RWPE2 (cell line): ENCODE data around the gene RELA.
A peak's percentile ranks its signal among the peaks of the same experiment; 100 is the strongest.

ENCODE experiments used
- ATAC-seq: fragments of 200-7000 bp; cut with Tn5 transposase; 3 replicates; pipeline ENCODE4 v1.9.1; 2021; ENCODE audit warnings: low read depth
- DNase-seq: peaks from one replicate; pipeline ENCODE4 v3.0.0-alpha.2; 2020; ENCODE audit warnings: low spot score
- H3K27ac ChIP-seq: fragments of 450-650 bp; 2 replicates; pipeline ENCODE4 v1.5.1; 2017; ENCODE audit warnings: mild to moderate bottlenecking; ENCODE audit not compliant: poor library complexity, severe bottlenecking
- H3K27me3 ChIP-seq: fragments of 250-450 bp; sonication (Bioruptor Pico); 2 replicates; pipeline ENCODE4 v1.5.1; 2021; ENCODE audit warnings: mild to moderate bottlenecking, moderate library complexity; ENCODE audit not compliant: insufficient read depth, poor library complexity, severe bottlenecking
- H3K36me3 ChIP-seq: fragments of 250-450 bp; sonication (Bioruptor Pico); 2 replicates; pipeline ENCODE4 v1.5.1; 2020; ENCODE audit warnings: low read depth, mild to moderate bottlenecking, moderate library complexity
- H3K4me1 ChIP-seq: fragments of 250-450 bp; sonication (Bioruptor Pico); 2 replicates; pipeline ENCODE4 v1.5.1; 2021; ENCODE audit warnings: mild to moderate bottlenecking, moderate library complexity; ENCODE audit not compliant: insufficient read depth, poor library complexity, severe bottlenecking
- H3K4me3 ChIP-seq: fragments of 250-450 bp; sonication (Bioruptor Pico); 2 replicates; pipeline ENCODE4 v1.5.1; 2021; ENCODE audit warnings: mild to moderate bottlenecking, moderate library complexity; ENCODE audit not compliant: severe bottlenecking
- H3K9me3 ChIP-seq: fragments of 250-450 bp; sonication (Bioruptor Pico); 2 replicates; pipeline ENCODE4 v1.5.1; 2021; ENCODE audit warnings: mild to moderate bottlenecking, moderate library complexity; ENCODE audit not compliant: severe bottlenecking
- TF ChIP-seq, protein P1 (sequence below): fragments of 450-650 bp; IDR thresholded peaks from one replicate; pipeline ENCODE4 v1.5.1; 2017; ENCODE audit warnings: mild to moderate bottlenecking, moderate library complexity; ENCODE audit not compliant: poor library complexity, severe bottlenecking

RELA gene

DNA sequence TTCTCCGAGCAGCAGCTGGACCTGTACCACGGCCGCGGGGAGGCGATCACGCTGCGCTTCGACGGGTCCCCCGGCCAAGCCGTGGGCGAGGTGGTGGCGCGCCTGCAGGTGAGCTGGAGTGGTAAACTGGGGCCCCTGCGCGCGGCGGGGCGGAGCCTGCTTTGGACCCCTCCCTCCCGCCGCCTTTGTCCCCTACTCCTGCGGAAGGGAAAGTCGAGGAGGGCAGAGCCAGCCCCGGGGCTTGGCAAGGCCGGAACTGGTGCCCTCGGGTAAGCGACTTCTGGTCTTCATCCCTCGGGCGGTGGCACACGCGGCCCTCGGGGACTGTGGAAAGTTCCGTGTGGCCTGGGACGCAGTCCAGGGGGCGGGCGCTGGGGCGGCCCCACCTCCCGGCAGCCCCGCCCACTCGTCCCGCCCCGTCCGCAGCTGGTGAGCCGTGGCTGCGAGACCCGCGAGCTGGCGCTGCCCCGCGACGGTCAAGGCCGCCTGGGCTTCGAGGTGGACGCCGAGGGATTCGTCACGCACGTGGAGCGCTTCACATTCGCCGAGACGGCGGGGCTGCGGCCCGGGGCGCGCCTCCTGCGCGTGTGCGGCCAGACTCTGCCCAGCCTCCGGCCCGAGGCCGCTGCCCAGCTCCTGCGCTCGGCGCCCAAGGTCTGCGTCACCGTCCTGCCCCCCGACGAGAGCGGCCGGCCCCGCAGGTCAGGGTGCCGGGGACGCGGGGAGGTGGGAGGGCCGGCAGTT is 15.6 kb downstream of the RELA start:
- Histone ChIP-seq H3K27me3 (no peaks in the 10 kb centered on the region), H3K27ac (no peak overlapping the region), H3K4me3 (peak overlapping the region; percentile 43), H3K36me3 (no peaks in the 10 kb centered on the region), H3K9me3 (no peaks in the 10 kb centered on the region), H3K4me1 (peaks cover 15% of the 10 kb centered on the region)
- TF ChIP-seq, protein P1, sequence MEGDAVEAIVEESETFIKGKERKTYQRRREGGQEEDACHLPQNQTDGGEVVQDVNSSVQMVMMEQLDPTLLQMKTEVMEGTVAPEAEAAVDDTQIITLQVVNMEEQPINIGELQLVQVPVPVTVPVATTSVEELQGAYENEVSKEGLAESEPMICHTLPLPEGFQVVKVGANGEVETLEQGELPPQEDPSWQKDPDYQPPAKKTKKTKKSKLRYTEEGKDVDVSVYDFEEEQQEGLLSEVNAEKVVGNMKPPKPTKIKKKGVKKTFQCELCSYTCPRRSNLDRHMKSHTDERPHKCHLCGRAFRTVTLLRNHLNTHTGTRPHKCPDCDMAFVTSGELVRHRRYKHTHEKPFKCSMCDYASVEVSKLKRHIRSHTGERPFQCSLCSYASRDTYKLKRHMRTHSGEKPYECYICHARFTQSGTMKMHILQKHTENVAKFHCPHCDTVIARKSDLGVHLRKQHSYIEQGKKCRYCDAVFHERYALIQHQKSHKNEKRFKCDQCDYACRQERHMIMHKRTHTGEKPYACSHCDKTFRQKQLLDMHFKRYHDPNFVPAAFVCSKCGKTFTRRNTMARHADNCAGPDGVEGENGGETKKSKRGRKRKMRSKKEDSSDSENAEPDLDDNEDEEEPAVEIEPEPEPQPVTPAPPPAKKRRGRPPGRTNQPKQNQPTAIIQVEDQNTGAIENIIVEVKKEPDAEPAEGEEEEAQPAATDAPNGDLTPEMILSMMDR: no peak
- ATAC-seq (peak; percentile 54), DNase-seq (peak; percentile 54)

DNA sequence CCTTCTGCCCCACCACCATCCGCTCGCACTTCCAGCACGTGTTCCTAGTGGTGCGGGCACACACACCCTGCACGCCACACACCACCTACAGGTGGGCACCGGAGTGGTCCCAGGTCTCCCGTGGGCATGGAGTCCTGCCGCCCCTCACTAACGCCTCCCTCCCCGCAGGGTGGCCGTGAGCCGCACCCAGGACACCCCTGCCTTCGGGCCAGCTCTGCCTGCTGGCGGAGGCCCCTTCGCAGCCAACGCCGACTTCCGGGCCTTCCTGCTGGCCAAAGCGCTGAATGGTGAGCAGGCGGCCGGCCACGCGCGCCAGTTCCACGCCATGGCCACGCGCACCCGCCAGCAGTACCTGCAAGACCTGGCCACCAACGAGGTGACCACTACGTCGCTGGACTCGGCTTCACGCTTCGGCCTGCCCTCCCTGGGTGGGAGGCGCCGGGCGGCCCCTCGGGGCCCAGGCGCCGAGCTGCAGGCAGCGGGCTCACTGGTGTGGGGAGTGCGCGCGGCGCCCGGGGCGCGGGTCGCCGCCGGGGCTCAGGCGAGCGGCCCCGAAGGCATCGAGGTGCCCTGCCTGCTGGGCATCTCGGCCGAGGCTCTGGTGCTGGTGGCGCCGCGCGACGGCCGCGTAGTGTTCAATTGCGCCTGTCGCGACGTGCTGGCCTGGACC is 16.3 kb downstream of the RELA start:
- ATAC-seq: no peak
- Histone ChIP-seq H3K4me3 (peak overlapping the region; percentile 43), H3K4me1 (peaks cover 8% of the 10 kb centered on the region), H3K9me3 (no peaks in the 10 kb centered on the region), H3K36me3 (no peaks in the 10 kb centered on the region), H3K27me3 (no peaks in the 10 kb centered on the region), H3K27ac (no peak overlapping the region)
- TF ChIP-seq, protein P1: no peak
- peak; percentile 63 for DNase-seq

DNA sequence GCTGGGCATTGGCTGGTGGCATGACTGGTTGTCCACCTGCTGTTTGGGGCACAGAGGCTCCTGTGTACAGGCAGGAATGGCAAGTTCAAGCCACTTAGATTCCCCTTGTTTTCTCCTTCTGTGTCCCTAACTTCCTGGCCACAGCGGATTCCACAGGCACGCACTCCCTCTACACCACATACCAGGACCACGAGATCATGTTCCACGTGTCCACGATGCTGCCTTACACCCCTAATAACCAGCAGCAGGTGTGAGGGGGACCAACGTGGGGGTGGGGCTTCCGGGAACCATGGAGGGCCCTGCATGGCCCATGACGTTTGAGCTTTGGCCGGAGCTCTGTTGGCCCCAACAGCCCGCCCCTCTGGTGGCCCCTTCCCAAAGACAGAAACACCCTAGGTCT is 17.0 kb downstream of the RELA start:
- no peaks in the 10 kb centered on the region for H3K9me3 ChIP-seq
- no peaks in the 10 kb centered on the region for H3K27me3 ChIP-seq
- TF ChIP-seq, protein P1: no peak
- peak; percentile 46 for DNase-seq
- no peak overlapping the region for H3K4me3 ChIP-seq
- no peaks in the 10 kb centered on the region for H3K36me3 ChIP-seq
- no peak overlapping the region for H3K27ac ChIP-seq
- H3K4me1 ChIP-seq: peaks cover 1% of the 10 kb centered on the region
- no peak for ATAC-seq

DNA sequence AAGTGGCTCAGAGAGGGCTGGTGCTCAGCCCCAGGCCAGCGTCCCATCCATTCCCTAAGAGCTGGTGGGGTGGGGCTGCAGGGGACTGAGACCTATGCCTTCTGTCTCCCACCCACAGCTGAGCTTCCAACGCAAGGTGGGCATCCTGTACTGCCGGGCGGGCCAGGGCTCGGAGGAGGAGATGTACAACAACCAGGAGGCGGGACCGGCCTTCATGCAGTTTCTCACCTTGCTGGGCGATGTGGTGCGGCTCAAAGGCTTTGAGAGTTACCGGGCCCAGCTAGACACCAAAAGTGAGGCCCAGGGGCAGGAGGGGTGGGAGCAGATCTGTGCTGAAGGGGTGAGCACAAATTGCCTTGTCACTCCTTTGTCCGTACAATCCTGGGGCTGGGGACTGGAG is 17.9 kb downstream of the RELA start:
- no peak overlapping the region for H3K27ac ChIP-seq
- no peaks in the 10 kb centered on the region for H3K9me3 ChIP-seq
- H3K4me1 ChIP-seq: no peaks in the 10 kb centered on the region
- no peak overlapping the region for H3K4me3 ChIP-seq
- H3K27me3 ChIP-seq: no peaks in the 10 kb centered on the region
- no peaks in the 10 kb centered on the region for H3K36me3 ChIP-seq
- TF ChIP-seq, protein P1: no peak
- no peak for ATAC-seq
- peak; percentile 72 for DNase-seq

DNA sequence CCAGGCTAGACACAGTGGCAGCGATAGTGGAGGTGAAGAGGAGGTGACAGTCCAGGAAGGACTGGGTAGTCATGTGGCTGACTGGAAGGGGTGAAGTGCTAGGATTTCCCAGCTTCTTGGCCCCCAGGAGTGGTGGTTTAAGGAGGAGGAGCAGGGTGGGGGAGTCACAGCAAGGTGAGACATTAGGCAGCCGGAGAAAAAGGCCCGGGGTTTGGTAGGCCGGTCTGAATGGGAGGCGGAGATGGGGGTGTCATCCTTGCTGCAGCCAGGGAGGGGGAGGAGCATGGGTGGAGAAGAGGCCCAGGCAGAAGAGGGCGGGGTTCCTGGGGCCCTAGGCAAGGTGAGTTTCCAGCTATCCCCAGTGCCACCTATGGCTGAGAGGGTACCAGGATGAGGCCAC is 18.7 kb downstream of the RELA start:
- TF ChIP-seq, protein P1: no peak
- Histone ChIP-seq H3K27ac (peak overlapping the region; percentile 6), H3K4me3 (no peak overlapping the region), H3K27me3 (no peaks in the 10 kb centered on the region), H3K36me3 (no peaks in the 10 kb centered on the region), H3K9me3 (no peaks in the 10 kb centered on the region), H3K4me1 (no peaks in the 10 kb centered on the region)
- ATAC-seq: peak; percentile 48
- DNase-seq: peak; percentile 73
